VCaP (cell line): Measurements from ENCODE around the gene RAPGEF2.

ENCODE experiments used
- H3K27ac ChIP-seq: fragments of 450-650 bp; 2 replicates; pipeline ENCODE4 v1.5.1; 2017
- TF ChIP-seq, protein P1 (sequence below): fragments of 450-650 bp; conservative IDR thresholded peaks from 2 replicates; pipeline ENCODE4 v1.5.1; 2017; ENCODE audit warnings: mild to moderate bottlenecking, moderate library complexity

RAPGEF2 gene

DNA sequence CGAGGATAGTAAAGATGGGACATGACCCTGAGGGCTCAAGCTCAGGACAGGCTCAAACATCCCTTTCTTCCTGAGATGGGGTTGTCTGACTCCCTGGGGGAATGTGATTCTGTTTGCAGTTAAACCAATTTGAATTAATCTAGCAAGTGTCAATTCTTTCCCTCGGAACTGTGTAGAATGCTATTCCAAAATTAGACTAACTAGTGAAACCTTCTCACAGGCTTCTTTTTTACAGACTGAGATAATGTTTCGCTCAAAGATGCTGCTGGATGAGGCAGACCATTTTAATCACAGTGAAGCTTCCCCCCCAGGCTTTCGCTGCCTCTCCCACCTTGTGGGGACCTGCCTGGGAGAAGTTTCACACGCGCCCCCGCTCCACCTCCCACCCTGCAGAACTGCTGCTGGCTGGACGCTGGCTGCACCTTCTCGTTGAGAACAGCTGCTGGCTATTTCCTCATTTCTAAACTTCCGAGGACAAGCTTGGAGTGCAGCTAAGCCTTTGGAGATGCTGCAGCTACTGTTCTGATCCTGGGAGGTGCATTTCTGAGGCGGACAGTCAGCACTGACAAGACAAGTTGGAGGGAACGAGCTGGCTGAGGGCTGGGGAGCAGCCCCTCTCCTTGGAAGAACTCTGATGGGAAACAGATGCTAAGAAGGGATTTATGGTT is 297.8 kb downstream of the RAPGEF2 start:
- TF ChIP-seq, protein P1, sequence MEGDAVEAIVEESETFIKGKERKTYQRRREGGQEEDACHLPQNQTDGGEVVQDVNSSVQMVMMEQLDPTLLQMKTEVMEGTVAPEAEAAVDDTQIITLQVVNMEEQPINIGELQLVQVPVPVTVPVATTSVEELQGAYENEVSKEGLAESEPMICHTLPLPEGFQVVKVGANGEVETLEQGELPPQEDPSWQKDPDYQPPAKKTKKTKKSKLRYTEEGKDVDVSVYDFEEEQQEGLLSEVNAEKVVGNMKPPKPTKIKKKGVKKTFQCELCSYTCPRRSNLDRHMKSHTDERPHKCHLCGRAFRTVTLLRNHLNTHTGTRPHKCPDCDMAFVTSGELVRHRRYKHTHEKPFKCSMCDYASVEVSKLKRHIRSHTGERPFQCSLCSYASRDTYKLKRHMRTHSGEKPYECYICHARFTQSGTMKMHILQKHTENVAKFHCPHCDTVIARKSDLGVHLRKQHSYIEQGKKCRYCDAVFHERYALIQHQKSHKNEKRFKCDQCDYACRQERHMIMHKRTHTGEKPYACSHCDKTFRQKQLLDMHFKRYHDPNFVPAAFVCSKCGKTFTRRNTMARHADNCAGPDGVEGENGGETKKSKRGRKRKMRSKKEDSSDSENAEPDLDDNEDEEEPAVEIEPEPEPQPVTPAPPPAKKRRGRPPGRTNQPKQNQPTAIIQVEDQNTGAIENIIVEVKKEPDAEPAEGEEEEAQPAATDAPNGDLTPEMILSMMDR, result no peak
- H3K27ac ChIP-seq, result no peak overlapping the region

- TF ChIP-seq, protein P1, result no peak
- no peak overlapping the region for H3K27ac ChIP-seq
Observed at GRCh38 chr4:159401226-159401712, 298.4 kb downstream of the RAPGEF2 start.

- TF ChIP-seq, protein P1, result no peak
- no peak overlapping the region for H3K27ac ChIP-seq
Observed at GRCh38 chr4:159401791-159402380, 299.0 kb downstream of the RAPGEF2 start.
